ENCODE measurements around the gene CDC6. TPM values are rescaled to one million over a fixed set of nuclear protein-coding genes. Genes with fewer than 3 reads are reported as not detected.

The CDC6 gene
- total RNA-seq, 4 donors from 2014 or later = 0.27 to 0.75 (median 0.66) TPM; not detected in 1

DNA sequence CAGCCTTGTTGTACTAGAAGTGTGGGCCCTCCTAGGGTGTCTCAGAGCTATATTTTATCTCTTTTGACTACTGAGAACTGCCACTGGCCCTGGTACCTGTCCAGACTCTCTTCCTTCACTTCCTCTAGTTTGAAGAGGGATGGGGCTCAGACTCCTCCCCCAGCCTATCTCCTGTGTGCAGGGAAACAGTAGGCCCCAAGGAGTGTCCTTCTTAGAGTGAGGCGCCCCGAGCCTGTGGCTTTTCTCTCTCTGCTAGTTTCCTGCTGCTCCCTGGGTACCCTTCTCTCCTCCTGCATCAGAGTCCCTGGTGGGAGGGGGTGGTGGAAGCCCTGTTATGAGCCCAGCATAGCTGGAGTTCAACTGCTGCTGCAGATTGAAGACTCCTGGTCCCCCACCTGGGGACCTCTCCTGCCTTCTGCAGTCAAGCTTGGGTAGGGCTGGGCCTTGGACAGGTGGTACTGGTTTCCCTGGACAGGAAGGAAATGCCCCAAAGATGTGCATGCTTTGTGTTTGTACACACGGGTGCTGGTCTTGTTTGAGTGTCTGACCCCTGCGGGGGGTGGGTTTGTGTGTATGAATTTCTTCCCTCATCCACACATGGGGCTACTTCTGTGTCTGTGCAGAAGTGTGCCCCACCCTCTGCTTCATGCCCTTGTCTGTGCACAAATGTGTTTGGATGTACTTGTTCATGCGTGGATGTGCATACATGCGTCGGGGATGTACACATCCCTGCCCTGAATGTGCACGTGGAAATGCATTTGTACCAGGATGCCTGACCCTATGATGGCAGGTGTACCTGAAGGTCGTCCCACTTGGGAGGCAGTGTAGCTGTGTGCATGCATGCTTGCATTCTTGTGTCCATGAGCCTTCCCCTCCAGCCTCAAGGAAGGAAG is 28.2 kb downstream of the CDC6 start:
- H3K4me1 ChIP-seq = peaks cover 78 to 89% of the 10 kb centered on the region in 2 donors
- in situ Hi-C loops (cut with MboI; ENCODE audit: low sequenced_read_pairs in 4 of 4) = no loop called here
- no peaks in the 10 kb centered on the region for H3K9me3 ChIP-seq
- H3K36me3 ChIP-seq = no peaks in the 10 kb centered on the region
- ATAC-seq (no peak), DNase-seq (peak in 1 of 2 donors; percentile 22)
- intact Hi-C loops (cut with DNase I; ENCODE audit: low total_unique reads) = loop anchor here (5.0 to 10.0 kb wide), 2 partner anchors 204 to 301 kb away; partner anchors contain the start of gene CSF3
- no peaks in the 10 kb centered on the region for H3K27me3 ChIP-seq
- peak overlapping the region; percentile 95 to 100 (median 98) for H3K27ac ChIP-seq
- TF ChIP-seq POLR2A (IDR thresholded peaks at IDR 0.05) (no peak), CTCF (IDR thresholded peaks at IDR 0.05 in 4 of 5, conservative IDR thresholded peaks at IDR 0.05 in 1 of 5) (no peak)
- H3K4me3 ChIP-seq = peak overlapping the region in 1 of 4 donors; percentile 100

DNA sequence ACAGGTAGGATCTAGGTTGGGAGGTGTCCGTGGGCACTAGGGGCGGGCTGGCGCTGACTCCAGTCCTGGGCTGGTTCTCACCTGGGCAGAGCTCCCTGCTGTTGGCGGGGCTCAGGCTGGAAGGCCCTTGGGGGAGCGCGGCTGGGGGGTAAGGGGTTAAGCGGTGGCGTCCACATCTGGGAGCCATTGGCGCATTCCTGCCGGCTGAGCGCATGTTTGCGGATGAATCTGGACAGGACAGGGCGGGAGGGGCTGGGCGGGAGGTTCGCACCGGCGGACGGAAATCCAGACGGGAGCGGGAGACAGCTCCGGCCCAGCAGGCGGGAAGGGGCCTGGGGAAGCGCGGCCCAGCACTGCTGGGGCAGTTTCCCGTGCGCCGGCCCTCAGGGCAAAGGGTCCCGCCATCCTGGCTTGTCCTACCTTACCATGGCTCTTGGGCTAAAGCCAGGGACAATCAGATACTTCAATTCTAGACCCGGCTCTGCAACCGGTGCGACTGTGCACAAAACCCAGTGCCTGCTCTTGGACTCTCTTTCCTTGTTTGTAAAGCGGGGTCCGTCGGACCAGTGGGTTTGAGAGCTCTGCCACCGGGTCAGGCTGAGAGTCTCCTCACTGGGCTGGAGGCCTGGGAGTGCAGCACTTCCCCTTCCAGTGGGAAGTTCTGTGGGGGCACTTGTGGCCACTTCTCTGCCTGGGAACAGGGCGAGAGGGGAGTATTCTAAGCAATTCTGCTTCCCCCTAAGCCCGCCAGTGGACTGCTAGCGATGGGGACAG is 29.1 kb downstream of the CDC6 start:
- peak overlapping the region; percentile 95 to 100 (median 98) for H3K27ac ChIP-seq
- TF ChIP-seq CTCF (IDR thresholded peaks at IDR 0.05 in 4 of 5, conservative IDR thresholded peaks at IDR 0.05 in 1 of 5) = peak in 1 of 5 experiments; percentile 8
- no peak for TF ChIP-seq POLR2A (IDR thresholded peaks at IDR 0.05)
- peaks cover 76 to 89% of the 10 kb centered on the region in 2 donors for H3K4me1 ChIP-seq
- no peaks in the 10 kb centered on the region for H3K27me3 ChIP-seq
- DNase-seq (peak in 1 of 2 donors; percentile 62), ATAC-seq (no peak)
- H3K36me3 ChIP-seq = no peaks in the 10 kb centered on the region
- intact Hi-C loops (cut with DNase I; ENCODE audit: low total_unique reads) (loop anchor here (5.0 to 10.0 kb wide), 2 partner anchors 204 to 302 kb away; partner anchors contain the start of gene CSF3), in situ Hi-C loops (cut with MboI; ENCODE audit: low sequenced_read_pairs in 4 of 4) (no loop called here)
- peak overlapping the region; percentile 42 to 100 (median 90) for H3K4me3 ChIP-seq
- no peaks in the 10 kb centered on the region for H3K9me3 ChIP-seq

DNA sequence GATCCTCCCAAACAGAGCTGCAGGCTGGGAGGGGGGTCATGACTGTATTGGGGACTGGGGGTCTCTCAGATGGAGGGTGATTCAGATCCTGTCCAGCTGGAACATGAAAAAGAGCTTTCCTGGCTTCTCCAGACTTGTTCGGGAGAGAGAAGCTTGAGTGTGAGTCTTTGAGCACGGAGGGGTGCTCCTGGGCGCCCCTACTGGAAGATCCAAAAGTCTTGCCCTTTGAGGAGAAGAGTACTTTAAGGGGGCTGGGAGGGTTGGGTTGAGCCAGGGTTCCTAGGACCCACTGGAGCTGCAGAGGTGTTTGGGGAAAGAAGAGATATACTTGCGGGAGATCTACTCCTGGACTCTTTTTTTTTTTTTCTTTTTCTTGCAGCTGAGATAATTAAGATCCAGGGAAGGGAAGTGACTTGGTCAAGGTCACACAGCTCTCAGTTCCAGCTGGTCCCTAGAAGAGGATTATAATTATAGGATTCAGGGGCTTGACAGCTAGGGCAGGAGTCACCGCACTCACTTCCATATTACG is 29.7 kb downstream of the CDC6 start:
- peak in 4 of 5 experiments; percentile 34 to 69 (median 46) for TF ChIP-seq CTCF (IDR thresholded peaks at IDR 0.05 in 4 of 5, conservative IDR thresholded peaks at IDR 0.05 in 1 of 5)
- TF ChIP-seq POLR2A (IDR thresholded peaks at IDR 0.05) = no peak
- no peaks in the 10 kb centered on the region for H3K36me3 ChIP-seq
- in situ Hi-C loops (cut with MboI; ENCODE audit: low sequenced_read_pairs in 4 of 4) = no loop called here
- H3K4me3 ChIP-seq = peak overlapping the region; percentile 82 to 100 (median 90)
- H3K9me3 ChIP-seq = no peaks in the 10 kb centered on the region
- no peaks in the 10 kb centered on the region for H3K27me3 ChIP-seq
- ATAC-seq (peak; percentile 0 to 3), DNase-seq (peak in 1 of 2 donors; percentile 78)
- peak overlapping the region; percentile 95 to 100 (median 98) for H3K27ac ChIP-seq
- H3K4me1 ChIP-seq = peaks cover 76 to 89% of the 10 kb centered on the region in 2 donors
- intact Hi-C loops (cut with DNase I; ENCODE audit: low total_unique reads) = loop anchor here (5.0 to 10.0 kb wide), 2 partner anchors 205 to 303 kb away; partner anchors contain the start of gene CSF3

Measured in gastrocnemius medialis (tissue), 4 donors.